ENCODE results near the gene GIT2. TPM values are rescaled to one million over a fixed set of nuclear protein-coding genes. Genes with fewer than 3 reads are reported as not detected.

GIT2 gene
- total and polyA plus RNA-seq, 2 of the 13 experiments (the other 11 are each of a cell fraction or from before 2014, with no cell fraction given), result 18.4 to 19.8 TPM

DNA sequence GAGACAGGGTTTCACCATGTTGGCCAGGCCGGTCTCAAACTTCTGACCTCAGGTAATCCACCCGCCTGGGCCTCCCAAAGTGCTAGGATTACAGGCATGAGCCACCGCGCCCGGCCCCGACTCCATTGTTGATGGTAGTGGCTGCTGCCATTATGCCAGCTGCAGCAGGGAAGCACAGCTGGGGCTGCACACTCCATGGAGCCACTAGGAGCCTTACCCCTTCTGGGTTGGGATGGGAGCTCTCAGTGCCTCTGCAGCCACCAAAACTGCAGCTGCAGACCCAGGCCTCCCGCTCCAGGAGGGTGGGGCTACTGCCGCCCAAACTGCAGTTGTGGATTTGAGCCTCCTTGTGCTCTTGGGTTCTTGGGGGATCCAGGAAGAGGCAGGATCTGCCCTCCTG, 70.2 kb downstream of the GIT2 start (continued):
- TF ChIP-seq, protein P1, sequence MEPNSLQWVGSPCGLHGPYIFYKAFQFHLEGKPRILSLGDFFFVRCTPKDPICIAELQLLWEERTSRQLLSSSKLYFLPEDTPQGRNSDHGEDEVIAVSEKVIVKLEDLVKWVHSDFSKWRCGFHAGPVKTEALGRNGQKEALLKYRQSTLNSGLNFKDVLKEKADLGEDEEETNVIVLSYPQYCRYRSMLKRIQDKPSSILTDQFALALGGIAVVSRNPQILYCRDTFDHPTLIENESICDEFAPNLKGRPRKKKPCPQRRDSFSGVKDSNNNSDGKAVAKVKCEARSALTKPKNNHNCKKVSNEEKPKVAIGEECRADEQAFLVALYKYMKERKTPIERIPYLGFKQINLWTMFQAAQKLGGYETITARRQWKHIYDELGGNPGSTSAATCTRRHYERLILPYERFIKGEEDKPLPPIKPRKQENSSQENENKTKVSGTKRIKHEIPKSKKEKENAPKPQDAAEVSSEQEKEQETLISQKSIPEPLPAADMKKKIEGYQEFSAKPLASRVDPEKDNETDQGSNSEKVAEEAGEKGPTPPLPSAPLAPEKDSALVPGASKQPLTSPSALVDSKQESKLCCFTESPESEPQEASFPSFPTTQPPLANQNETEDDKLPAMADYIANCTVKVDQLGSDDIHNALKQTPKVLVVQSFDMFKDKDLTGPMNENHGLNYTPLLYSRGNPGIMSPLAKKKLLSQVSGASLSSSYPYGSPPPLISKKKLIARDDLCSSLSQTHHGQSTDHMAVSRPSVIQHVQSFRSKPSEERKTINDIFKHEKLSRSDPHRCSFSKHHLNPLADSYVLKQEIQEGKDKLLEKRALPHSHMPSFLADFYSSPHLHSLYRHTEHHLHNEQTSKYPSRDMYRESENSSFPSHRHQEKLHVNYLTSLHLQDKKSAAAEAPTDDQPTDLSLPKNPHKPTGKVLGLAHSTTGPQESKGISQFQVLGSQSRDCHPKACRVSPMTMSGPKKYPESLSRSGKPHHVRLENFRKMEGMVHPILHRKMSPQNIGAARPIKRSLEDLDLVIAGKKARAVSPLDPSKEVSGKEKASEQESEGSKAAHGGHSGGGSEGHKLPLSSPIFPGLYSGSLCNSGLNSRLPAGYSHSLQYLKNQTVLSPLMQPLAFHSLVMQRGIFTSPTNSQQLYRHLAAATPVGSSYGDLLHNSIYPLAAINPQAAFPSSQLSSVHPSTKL (CRISPR knock-in tag; IDR thresholded peaks at IDR 0.05), result no peak
- TF ChIP-seq TIGD3 (CRISPR knock-in tag; IDR thresholded peaks at IDR 0.05; ENCODE audit: borderline replicate concordance), result no peak
- no peak for TF ChIP-seq SAP130 (CRISPR knock-in tag; IDR thresholded peaks at IDR 0.05; ENCODE audit: low read depth)

GRCh38 chr12:109925185-109925840, 70.9 kb downstream of the GIT2 start:
- WGBS (ENCODE audit: low lambda C conversion rate), result 78% methylated on average over 8 of the region's 20 CpGs
- H3K4me3 ChIP-seq (replicated peaks in 1 of 3; ENCODE audit: insufficient read depth in 1 of 3, low read depth in 2 of 3, low read length in 3 of 3), result no peak overlapping the region
- FAIRE-seq, result no peak
- H3K4me1 ChIP-seq (ENCODE audit: insufficient read depth, low read length), result peaks cover 22% of the 10 kb centered on the region
- H3K79me2 ChIP-seq (ENCODE audit: insufficient read depth, low read length), result no peaks in the 10 kb centered on the region
- intact Hi-C loops (cut with micrococcal nuclease; ENCODE audit: unreplicated experiment) (loop anchor here (5.0 kb wide), 1 partner anchor 73 kb away; no protein-coding TSS in a partner anchor), in situ Hi-C loops (cut with HindIII; ENCODE audit: extremely low pct_ligation_motif_present, low pct_unique_long_range_greater_than_20kb) (no loop called here)
- POLR2A ChIA-PET, result no interaction called here
- no peaks in the 10 kb centered on the region for H3K27me3 ChIP-seq (ENCODE audit: control insufficient read depth in 1 of 2, insufficient read depth in 2 of 2, low read length in 2 of 2)
- peak; percentile 40 for ATAC-seq
- CTCF ChIA-PET (ENCODE audit: low intra/inter-chr PET ratio, low total read pairs), result no interaction called here
- H2AFZ ChIP-seq (ENCODE audit: low read length), result no peak overlapping the region
- H3K36me3 ChIP-seq (replicated peaks in 1 of 2; ENCODE audit: control insufficient read depth in 1 of 2, insufficient read depth in 2 of 2, low read length in 2 of 2), result peaks cover under 1% of the 10 kb centered on the region in 2 experiments; a peak in 1 of 5 replicates
- BruUV-seq (replicated peaks), result no TSS peak
- no peaks in the 10 kb centered on the region for H4K20me1 ChIP-seq (ENCODE audit: insufficient read depth, low read length)
- no peak for DNase-seq (ENCODE audit: low spot score)
- H3K9me3 ChIP-seq (ENCODE audit: low read length), result no peaks in the 10 kb centered on the region
- H3K4me2 ChIP-seq (ENCODE audit: low read depth, low read length), result peak overlapping the region; percentile 2; the same call in 1 of the 2 replicates
- H3K9ac ChIP-seq (ENCODE audit: insufficient read depth, low read depth, low read length), result no peak overlapping the region
- no peak overlapping the region for H3K27ac ChIP-seq (ENCODE audit: extremely low read length, insufficient read depth, low read length)
- TF ChIP-seq, protein P2, sequence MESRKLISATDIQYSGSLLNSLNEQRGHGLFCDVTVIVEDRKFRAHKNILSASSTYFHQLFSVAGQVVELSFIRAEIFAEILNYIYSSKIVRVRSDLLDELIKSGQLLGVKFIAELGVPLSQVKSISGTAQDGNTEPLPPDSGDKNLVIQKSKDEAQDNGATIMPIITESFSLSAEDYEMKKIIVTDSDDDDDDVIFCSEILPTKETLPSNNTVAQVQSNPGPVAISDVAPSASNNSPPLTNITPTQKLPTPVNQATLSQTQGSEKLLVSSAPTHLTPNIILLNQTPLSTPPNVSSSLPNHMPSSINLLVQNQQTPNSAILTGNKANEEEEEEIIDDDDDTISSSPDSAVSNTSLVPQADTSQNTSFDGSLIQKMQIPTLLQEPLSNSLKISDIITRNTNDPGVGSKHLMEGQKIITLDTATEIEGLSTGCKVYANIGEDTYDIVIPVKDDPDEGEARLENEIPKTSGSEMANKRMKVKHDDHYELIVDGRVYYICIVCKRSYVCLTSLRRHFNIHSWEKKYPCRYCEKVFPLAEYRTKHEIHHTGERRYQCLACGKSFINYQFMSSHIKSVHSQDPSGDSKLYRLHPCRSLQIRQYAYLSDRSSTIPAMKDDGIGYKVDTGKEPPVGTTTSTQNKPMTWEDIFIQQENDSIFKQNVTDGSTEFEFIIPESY (CRISPR knock-in tag; IDR thresholded peaks at IDR 0.05), result peak; percentile 73
- TF ChIP-seq, protein P3, sequence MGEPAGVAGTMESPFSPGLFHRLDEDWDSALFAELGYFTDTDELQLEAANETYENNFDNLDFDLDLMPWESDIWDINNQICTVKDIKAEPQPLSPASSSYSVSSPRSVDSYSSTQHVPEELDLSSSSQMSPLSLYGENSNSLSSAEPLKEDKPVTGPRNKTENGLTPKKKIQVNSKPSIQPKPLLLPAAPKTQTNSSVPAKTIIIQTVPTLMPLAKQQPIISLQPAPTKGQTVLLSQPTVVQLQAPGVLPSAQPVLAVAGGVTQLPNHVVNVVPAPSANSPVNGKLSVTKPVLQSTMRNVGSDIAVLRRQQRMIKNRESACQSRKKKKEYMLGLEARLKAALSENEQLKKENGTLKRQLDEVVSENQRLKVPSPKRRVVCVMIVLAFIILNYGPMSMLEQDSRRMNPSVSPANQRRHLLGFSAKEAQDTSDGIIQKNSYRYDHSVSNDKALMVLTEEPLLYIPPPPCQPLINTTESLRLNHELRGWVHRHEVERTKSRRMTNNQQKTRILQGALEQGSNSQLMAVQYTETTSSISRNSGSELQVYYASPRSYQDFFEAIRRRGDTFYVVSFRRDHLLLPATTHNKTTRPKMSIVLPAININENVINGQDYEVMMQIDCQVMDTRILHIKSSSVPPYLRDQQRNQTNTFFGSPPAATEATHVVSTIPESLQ (CRISPR knock-in tag; conservative IDR thresholded peaks at IDR 0.05), result no peak
- TF ChIP-seq, protein P4, sequence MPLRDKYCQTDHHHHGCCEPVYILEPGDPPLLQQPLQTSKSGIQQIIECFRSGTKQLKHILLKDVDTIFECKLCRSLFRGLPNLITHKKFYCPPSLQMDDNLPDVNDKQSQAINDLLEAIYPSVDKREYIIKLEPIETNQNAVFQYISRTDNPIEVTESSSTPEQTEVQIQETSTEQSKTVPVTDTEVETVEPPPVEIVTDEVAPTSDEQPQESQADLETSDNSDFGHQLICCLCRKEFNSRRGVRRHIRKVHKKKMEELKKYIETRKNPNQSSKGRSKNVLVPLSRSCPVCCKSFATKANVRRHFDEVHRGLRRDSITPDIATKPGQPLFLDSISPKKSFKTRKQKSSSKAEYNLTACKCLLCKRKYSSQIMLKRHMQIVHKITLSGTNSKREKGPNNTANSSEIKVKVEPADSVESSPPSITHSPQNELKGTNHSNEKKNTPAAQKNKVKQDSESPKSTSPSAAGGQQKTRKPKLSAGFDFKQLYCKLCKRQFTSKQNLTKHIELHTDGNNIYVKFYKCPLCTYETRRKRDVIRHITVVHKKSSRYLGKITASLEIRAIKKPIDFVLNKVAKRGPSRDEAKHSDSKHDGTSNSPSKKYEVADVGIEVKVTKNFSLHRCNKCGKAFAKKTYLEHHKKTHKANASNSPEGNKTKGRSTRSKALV (CRISPR knock-in tag; IDR thresholded peaks at IDR 0.05), result no peak
- no peak for TF ChIP-seq PHF5A (CRISPR knock-in tag; IDR thresholded peaks at IDR 0.05; ENCODE audit: low read depth, unreplicated experiment)
- peak; percentile 39; the same call in 1 of the 2 replicates for TF ChIP-seq SALL1 (CRISPR knock-in tag; IDR thresholded peaks at IDR 0.05)

All from HepG2 (cell line).